GM12892 (cell line): ENCODE data around the gene BLMH.
"Not testable (repeated sequence)": the region's sequence is repeated elsewhere in the genome, so short reads cannot be mapped to it uniquely, and the experiment has no call there.

ENCODE experiments used
- DNase-seq: peaks from one replicate; pipeline ENCODE4 v3.0.0; 2011; ENCODE audit not compliant: insufficient read length
- FAIRE-seq: peaks from 2 replicates; lab custom pipeline; 2011; peaks lifted over from hg19 to GRCh38; lab: Jason Lieb, UNC
- POLR2A ChIP-seq: IDR thresholded peaks from 2 replicates; pipeline ENCODE4 v1.6.1; 2011; ENCODE audit warnings: low read depth, low read length, control low read depth
- POLR2AphosphoS5 ChIP-seq: IDR thresholded peaks from 2 replicates; pipeline ENCODE4 v1.6.1; 2011; ENCODE audit warnings: low read depth, low read length, control low read depth
- TAF1 ChIP-seq: IDR thresholded peaks from 2 replicates; pipeline ENCODE4 v1.6.1; 2011; ENCODE audit warnings: low read depth, mild to moderate bottlenecking, control low read depth, low read length, borderline replicate concordance

BLMH gene

GRCh38 chr17:30207655-30208054 is 84.1 kb downstream of the BLMH start:
- DNase-seq (no peak), FAIRE-seq (no peak)
- TF ChIP-seq POLR2A = no peak
- TF ChIP-seq POLR2AphosphoS5 = no peak
- TF ChIP-seq TAF1 = no peak

- no peak for TF ChIP-seq TAF1
- TF ChIP-seq POLR2AphosphoS5 = no peak
- no peak for TF ChIP-seq POLR2A
- DNase-seq (no peak), FAIRE-seq (no peak)
These were observed 88.2 kb downstream of the BLMH start for GRCh38 chr17:30203471-30203981.

GRCh38 chr17:30200656-30201055 is 91.1 kb downstream of the BLMH start:
- not testable (repeated sequence) for DNase-seq, FAIRE-seq

- TF ChIP-seq POLR2A (no peak), POLR2AphosphoS5 (no peak), TAF1 (no peak)
- DNase-seq (no peak), FAIRE-seq (no peak)
These were observed 91.6 kb downstream of the BLMH start for GRCh38 chr17:30200106-30200505.

GRCh38 chr17:30199600-30199999 is 92.1 kb downstream of the BLMH start:
- no peak for FAIRE-seq
- TF ChIP-seq POLR2A (no peak), TAF1 (no peak), POLR2AphosphoS5 (no peak)
- no peak for DNase-seq
